Astrocyte (in vitro differentiated cells and primary cell): Measurements from ENCODE around the gene GPATCH1. TPM values are rescaled to one million over a fixed set of nuclear protein-coding genes. Genes with fewer than 3 reads are reported as not detected.

Experiments used
- DNase-seq: peaks from one replicate; pipeline ENCODE4 v3.0.0-alpha.2; 2010; ENCODE audit warnings: low read depth
- FAIRE-seq: peaks from 2 replicates; lab custom pipeline; 2011; peaks lifted over from hg19 to GRCh38; lab: Jason Lieb, UNC
- H2AFZ ChIP-seq: 2 replicates; pipeline ENCODE4 v1.6.0; 2012; ENCODE audit warnings: low read depth, low read length, inconsistent platforms
- H3K27ac ChIP-seq: 2 replicates; pipeline ENCODE4 v1.5.1; 2011; ENCODE audit warnings: low read depth, low read length, inconsistent platforms
- H3K27me3 ChIP-seq: 2 replicates; pipeline ENCODE4 v1.6.0; 2011; ENCODE audit warnings: low read length, inconsistent platforms; ENCODE audit not compliant: insufficient read depth
- H3K36me3 ChIP-seq: 2 replicates; pipeline ENCODE4 v1.5.1; 2011; ENCODE audit warnings: low read length, inconsistent platforms; ENCODE audit not compliant: insufficient read depth
- H3K4me1 ChIP-seq: 2 replicates; pipeline ENCODE4 v1.5.1; 2011; ENCODE audit warnings: low read length, inconsistent platforms; ENCODE audit not compliant: insufficient read depth
- H3K4me2 ChIP-seq: 2 replicates; pipeline ENCODE4 v1.6.0; 2012; ENCODE audit warnings: low read length, inconsistent platforms
- H3K4me3 ChIP-seq: 2 replicates; pipeline ENCODE4 v1.5.1; 2011; ENCODE audit warnings: low read depth, mild to moderate bottlenecking, low read length, inconsistent platforms; ENCODE audit not compliant: insufficient read depth
- H3K79me2 ChIP-seq: 2 replicates; pipeline ENCODE4 v1.6.0; 2012; ENCODE audit warnings: mild to moderate bottlenecking, low read length, inconsistent platforms; ENCODE audit not compliant: insufficient read depth
- H3K9ac ChIP-seq: 2 replicates; pipeline ENCODE4 v1.6.0; 2012; ENCODE audit warnings: mild to moderate bottlenecking, low read length, inconsistent platforms
- H3K9me3 ChIP-seq: 2 replicates; pipeline ENCODE4 v1.5.1; 2012; ENCODE audit warnings: low read depth, mild to moderate bottlenecking, low read length, inconsistent platforms; ENCODE audit not compliant: insufficient read depth
- H4K20me1 ChIP-seq: 2 replicates; pipeline ENCODE4 v1.6.0; 2012; ENCODE audit warnings: low read length, inconsistent platforms; ENCODE audit not compliant: insufficient read depth
- H3K27ac Mint-ChIP-seq: one replicate; pipeline ENCODE4 v1.8.0; 2021; ENCODE audit warnings: mild to moderate bottlenecking, mixed read lengths; ENCODE audit not compliant: unreplicated experiment
- H3K27me3 Mint-ChIP-seq: one replicate; pipeline ENCODE4 v1.8.0; 2021; ENCODE audit warnings: low read depth, mixed read lengths; ENCODE audit not compliant: unreplicated experiment
- H3K36me3 Mint-ChIP-seq: one replicate; pipeline ENCODE4 v1.8.0; 2021; ENCODE audit warnings: low read depth, mixed read lengths; ENCODE audit not compliant: unreplicated experiment
- H3K4me1 Mint-ChIP-seq: one replicate; pipeline ENCODE4 v1.8.0; 2021; ENCODE audit warnings: low read depth, mixed read lengths; ENCODE audit not compliant: unreplicated experiment
- H3K4me3 Mint-ChIP-seq: one replicate; pipeline ENCODE4 v1.8.0; 2021; ENCODE audit warnings: mild to moderate bottlenecking, moderate library complexity, mixed read lengths; ENCODE audit not compliant: unreplicated experiment
- H3K9me3 Mint-ChIP-seq: one replicate; pipeline ENCODE4 v1.8.0; 2021; ENCODE audit warnings: mild to moderate bottlenecking, mixed read lengths; ENCODE audit not compliant: unreplicated experiment
- EZH2 ChIP-seq: IDR thresholded peaks from 2 replicates; pipeline ENCODE4 v1.6.1; 2012; ENCODE audit warnings: mild to moderate bottlenecking, low read length, inconsistent platforms; ENCODE audit not compliant: insufficient read depth
- total RNA-seq: library from RNA; stranded (reverse); gene quantifications from 2 replicates; pipeline ENCODE4 v1.2.1, GENCODE V29; 2021
- TF ChIP-seq, protein P1 (sequence below): IDR thresholded peaks from 2 replicates; pipeline ENCODE4 v1.5.1; 2011; ENCODE audit warnings: low read depth, mild to moderate bottlenecking, inconsistent platforms, low read length, moderate library complexity; ENCODE audit not compliant: insufficient read depth

Gene GPATCH1
- total RNA-seq, 1 donor from 2014 or later, result 6.1 TPM

DNA sequence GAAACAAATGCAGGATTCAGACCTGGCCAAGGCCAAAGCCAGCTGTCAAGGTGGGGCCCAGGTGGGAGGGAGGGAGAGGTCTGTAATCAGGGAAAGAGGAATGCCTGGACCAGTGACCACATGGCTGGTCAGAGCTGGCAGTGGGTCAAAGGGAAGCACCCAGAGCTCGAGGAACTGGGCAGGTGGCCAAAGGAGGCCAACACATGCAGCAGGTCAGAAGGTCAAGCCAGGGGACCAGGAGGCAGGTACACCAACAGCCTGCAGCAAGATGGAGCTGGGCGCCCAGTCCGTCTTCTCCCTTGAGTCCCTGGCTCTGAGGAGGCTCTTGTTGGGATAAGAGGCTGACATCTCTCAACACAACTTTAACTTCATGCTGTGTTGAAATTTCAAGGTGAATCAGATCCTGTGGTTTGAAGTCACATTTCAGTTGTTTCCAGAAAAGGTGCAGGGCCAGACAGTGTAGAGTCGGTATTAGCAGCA is 17.1 kb downstream of the GPATCH1 start:
- Mint-ChIP-seq H3K27ac (no peak overlapping the region), H3K36me3 (peaks cover 21% of the 10 kb centered on the region), H3K4me1 (no peaks in the 10 kb centered on the region), H3K4me3 (no peak overlapping the region), H3K27me3 (no peaks in the 10 kb centered on the region), H3K9me3 (no peaks in the 10 kb centered on the region)
- peaks cover 31% of the 10 kb centered on the region for H3K36me3 ChIP-seq
- H3K4me2 ChIP-seq, result no peak overlapping the region
- no peak overlapping the region for H3K4me3 ChIP-seq
- H4K20me1 ChIP-seq, result no peaks in the 10 kb centered on the region
- no peaks in the 10 kb centered on the region for H3K9me3 ChIP-seq
- TF ChIP-seq EZH2, result no peak
- TF ChIP-seq, protein P1, sequence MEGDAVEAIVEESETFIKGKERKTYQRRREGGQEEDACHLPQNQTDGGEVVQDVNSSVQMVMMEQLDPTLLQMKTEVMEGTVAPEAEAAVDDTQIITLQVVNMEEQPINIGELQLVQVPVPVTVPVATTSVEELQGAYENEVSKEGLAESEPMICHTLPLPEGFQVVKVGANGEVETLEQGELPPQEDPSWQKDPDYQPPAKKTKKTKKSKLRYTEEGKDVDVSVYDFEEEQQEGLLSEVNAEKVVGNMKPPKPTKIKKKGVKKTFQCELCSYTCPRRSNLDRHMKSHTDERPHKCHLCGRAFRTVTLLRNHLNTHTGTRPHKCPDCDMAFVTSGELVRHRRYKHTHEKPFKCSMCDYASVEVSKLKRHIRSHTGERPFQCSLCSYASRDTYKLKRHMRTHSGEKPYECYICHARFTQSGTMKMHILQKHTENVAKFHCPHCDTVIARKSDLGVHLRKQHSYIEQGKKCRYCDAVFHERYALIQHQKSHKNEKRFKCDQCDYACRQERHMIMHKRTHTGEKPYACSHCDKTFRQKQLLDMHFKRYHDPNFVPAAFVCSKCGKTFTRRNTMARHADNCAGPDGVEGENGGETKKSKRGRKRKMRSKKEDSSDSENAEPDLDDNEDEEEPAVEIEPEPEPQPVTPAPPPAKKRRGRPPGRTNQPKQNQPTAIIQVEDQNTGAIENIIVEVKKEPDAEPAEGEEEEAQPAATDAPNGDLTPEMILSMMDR, result no peak
- no peak overlapping the region for H3K9ac ChIP-seq
- H3K4me1 ChIP-seq, result no peaks in the 10 kb centered on the region
- no peaks in the 10 kb centered on the region for H3K27me3 ChIP-seq
- no peak overlapping the region for H3K27ac ChIP-seq
- no peak overlapping the region for H2AFZ ChIP-seq
- FAIRE-seq (no peak), DNase-seq (no peak)
- no peaks in the 10 kb centered on the region for H3K79me2 ChIP-seq

DNA sequence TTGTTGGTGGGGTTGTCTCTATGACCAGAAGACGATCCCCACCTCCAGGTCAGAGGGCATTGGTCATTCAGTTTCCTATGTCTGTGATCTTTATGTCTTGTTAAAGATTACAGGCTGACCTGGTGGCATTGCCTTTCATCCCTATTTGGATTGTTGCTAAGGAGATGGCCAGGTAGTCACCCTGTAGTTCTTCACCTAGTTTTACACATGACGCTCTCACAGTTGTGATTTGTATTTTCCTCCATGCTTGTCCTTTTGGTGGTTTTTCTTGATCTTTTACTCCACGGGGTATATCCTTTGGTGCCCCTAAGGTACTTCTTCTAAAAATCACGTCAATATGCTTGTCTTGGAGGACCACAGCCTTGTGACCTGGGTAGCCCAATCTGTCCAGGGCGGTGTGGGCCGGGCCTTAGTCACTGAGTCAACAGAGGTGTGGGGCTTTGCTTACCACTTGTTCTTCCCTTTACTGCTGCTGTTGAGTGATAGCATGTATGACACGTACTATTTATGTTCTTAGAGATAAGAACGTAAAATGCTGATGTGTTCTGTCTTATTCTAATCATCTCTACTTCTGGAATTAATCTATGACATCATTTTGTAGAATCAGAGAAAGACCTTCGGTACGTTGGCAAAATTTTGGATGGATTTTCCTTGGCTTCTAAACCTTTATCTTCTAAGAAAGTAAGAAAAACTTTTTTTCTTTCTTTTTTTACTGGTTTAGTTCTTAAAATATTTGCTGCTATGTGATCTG is 20.1 kb downstream of the GPATCH1 start:
- DNase-seq (no peak), FAIRE-seq (no peak)
- H2AFZ ChIP-seq, result no peak overlapping the region
- no peak overlapping the region for H3K4me2 ChIP-seq
- no peak overlapping the region for H3K4me3 ChIP-seq
- H3K4me1 ChIP-seq, result no peaks in the 10 kb centered on the region
- H3K27me3 Mint-ChIP-seq, result no peaks in the 10 kb centered on the region
- no peaks in the 10 kb centered on the region for H3K4me1 Mint-ChIP-seq
- H3K4me3 Mint-ChIP-seq, result no peak overlapping the region
- H3K9ac ChIP-seq, result no peak overlapping the region
- H3K36me3 Mint-ChIP-seq, result peaks cover 11% of the 10 kb centered on the region
- TF ChIP-seq, protein P1, result no peak
- TF ChIP-seq EZH2, result no peak
- H3K9me3 ChIP-seq, result no peaks in the 10 kb centered on the region
- H3K9me3 Mint-ChIP-seq, result no peaks in the 10 kb centered on the region
- H3K36me3 ChIP-seq, result peaks cover 25% of the 10 kb centered on the region
- H3K27me3 ChIP-seq, result no peaks in the 10 kb centered on the region
- H3K79me2 ChIP-seq, result no peaks in the 10 kb centered on the region
- no peaks in the 10 kb centered on the region for H4K20me1 ChIP-seq
- no peak overlapping the region for H3K27ac Mint-ChIP-seq
- no peak overlapping the region for H3K27ac ChIP-seq

DNA sequence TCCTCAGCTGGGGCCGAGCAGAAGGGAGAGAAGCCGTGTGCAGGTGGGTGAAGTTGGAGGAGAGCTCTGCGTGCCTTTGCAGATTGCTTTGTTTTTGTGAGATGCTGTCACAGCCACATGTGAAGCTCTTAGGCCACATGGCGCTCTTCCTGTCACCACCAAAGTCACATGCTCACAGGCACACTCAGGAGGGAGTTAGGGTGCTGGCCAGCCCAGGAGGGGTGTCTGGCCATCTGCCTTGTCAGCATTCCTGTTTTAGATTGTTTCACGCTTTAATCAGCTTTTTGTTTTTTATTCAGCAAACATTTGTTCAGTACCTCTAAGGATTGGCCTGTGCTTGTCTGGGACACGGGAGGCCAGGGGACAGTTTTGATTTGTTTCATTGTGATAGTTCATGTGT is 21.9 kb downstream of the GPATCH1 start:
- no peaks in the 10 kb centered on the region for H3K9me3 Mint-ChIP-seq

More for the DNA sequence above, 21.9 kb downstream of the GPATCH1 start:
- no peaks in the 10 kb centered on the region for H3K79me2 ChIP-seq
- H3K36me3 ChIP-seq, result peaks cover 28% of the 10 kb centered on the region
- H3K9me3 ChIP-seq, result no peaks in the 10 kb centered on the region
- H3K4me3 Mint-ChIP-seq, result no peak overlapping the region
- FAIRE-seq, result no peak
- H3K9ac ChIP-seq, result no peak overlapping the region
- H3K4me1 ChIP-seq, result no peaks in the 10 kb centered on the region
- H3K4me1 Mint-ChIP-seq, result no peaks in the 10 kb centered on the region
- no peak overlapping the region for H3K4me3 ChIP-seq
- no peaks in the 10 kb centered on the region for H3K27me3 ChIP-seq
- H4K20me1 ChIP-seq, result no peaks in the 10 kb centered on the region
- H3K27me3 Mint-ChIP-seq, result no peaks in the 10 kb centered on the region
- peaks cover 10% of the 10 kb centered on the region for H3K36me3 Mint-ChIP-seq
- TF ChIP-seq EZH2, result no peak
- TF ChIP-seq, protein P1, result no peak
- no peak overlapping the region for H3K4me2 ChIP-seq
- no peak overlapping the region for H3K27ac ChIP-seq
- no peak overlapping the region for H2AFZ ChIP-seq
- no peak overlapping the region for H3K27ac Mint-ChIP-seq
- DNase-seq, result no peak
